ENCODE data around the gene CCN6.

- TF ChIP-seq POLR2A (IDR thresholded peaks at IDR 0.05; ENCODE audit: low read length) (no peak), GATA1 (IDR thresholded peaks at IDR 0.05; ENCODE audit: low read depth, low read length) (no peak)
Observed at GRCh38 chr6:112085286-112086065, 31.6 kb downstream of the CCN6 start.
